GM12864 (cell line): ENCODE measurements around the gene SAMD14.

ENCODE experiments used
- DNase-seq: peaks from one replicate; pipeline ENCODE4 v3.0.0-alpha.2; 2011; ENCODE audit warnings: low read depth
- H3K4me3 ChIP-seq: 2 replicates; pipeline ENCODE4 v1.5.1; 2011; ENCODE audit warnings: mild to moderate bottlenecking, low read depth, low read length, control low read depth
- TF ChIP-seq, protein P1 (sequence below): IDR thresholded peaks from 2 replicates; pipeline ENCODE4 v1.5.1; 2011; ENCODE audit warnings: low read depth, mild to moderate bottlenecking, moderate library complexity, low read length, control low read depth, inconsistent platforms; ENCODE audit errors: missing control alignments

SAMD14 gene

DNA sequence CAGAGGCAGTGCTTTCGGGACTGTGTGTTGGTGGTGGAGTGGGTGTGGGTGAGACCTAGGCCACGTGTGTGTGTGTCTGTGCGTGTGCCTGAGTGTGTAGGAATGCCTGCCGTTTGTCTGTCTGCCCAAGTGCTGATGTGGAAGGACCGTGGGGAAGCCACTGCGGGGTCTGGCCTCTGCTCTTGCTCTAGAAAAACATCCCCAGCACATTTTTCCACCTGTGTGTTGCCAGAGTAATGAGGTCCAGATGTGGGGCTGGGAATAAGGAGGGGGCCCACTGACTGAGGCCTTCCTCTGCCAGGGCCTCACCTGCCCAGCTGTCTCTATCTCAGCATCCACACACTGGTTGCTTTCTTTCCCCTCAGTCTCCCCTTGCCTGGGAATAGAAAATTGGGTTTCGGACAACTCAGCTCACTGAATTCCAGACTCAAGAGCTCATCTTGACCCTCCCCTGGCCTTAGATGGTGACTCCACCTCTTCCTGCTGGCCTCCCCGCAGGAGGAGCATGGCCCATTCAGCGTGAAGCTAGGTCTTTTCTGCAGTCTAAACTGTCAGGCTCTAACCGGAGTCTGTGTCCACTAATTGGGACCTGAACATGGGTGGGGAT lies 43.5 kb upstream of the SAMD14 start:
- H3K4me3 ChIP-seq, result no peak overlapping the region
- TF ChIP-seq, protein P1, sequence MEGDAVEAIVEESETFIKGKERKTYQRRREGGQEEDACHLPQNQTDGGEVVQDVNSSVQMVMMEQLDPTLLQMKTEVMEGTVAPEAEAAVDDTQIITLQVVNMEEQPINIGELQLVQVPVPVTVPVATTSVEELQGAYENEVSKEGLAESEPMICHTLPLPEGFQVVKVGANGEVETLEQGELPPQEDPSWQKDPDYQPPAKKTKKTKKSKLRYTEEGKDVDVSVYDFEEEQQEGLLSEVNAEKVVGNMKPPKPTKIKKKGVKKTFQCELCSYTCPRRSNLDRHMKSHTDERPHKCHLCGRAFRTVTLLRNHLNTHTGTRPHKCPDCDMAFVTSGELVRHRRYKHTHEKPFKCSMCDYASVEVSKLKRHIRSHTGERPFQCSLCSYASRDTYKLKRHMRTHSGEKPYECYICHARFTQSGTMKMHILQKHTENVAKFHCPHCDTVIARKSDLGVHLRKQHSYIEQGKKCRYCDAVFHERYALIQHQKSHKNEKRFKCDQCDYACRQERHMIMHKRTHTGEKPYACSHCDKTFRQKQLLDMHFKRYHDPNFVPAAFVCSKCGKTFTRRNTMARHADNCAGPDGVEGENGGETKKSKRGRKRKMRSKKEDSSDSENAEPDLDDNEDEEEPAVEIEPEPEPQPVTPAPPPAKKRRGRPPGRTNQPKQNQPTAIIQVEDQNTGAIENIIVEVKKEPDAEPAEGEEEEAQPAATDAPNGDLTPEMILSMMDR, result no peak
- DNase-seq, result no peak

DNA sequence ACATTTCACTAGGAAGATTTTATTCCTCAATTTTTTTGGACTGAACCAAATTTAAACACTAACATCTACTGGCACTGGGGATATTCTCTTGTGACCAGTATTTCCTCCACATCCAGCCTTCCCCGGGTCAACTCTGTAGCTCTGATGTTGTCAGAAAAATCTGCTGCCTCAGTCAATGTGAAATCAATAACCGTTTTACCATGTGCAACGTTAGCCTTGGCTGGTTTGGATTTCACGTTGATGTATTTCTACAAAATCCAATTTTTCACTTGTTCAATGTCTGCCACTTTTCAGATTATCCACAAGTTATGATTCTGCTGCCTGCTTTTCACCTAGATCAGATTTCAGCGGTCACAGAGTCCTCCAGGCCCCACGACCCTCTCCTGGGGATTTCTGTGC lies 43.0 kb upstream of the SAMD14 start:
- DNase-seq, result no peak
- TF ChIP-seq, protein P1, result no peak
- no peak overlapping the region for H3K4me3 ChIP-seq

DNA sequence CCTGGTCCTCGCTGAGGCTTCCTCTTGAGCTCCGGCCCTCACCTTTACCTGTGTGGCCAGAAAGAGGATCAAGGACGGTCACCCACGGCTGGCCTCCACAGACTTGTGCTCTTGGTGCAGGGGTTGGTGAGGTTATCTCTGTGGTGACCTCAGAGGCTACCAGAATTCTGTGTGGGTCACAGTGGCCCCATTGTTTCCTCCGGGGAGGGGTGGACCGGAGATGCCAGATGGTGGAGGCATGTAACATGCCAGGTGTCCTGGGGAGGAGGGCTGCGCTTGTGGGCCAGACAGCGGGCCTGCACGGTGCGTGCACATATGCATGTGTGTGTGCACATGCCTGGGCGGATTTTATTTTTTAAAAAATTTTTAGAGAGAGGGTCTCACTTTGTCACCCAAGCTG lies 42.2 kb upstream of the SAMD14 start:
- TF ChIP-seq, protein P1, result no peak
- no peak for DNase-seq
- H3K4me3 ChIP-seq, result no peak overlapping the region

DNA sequence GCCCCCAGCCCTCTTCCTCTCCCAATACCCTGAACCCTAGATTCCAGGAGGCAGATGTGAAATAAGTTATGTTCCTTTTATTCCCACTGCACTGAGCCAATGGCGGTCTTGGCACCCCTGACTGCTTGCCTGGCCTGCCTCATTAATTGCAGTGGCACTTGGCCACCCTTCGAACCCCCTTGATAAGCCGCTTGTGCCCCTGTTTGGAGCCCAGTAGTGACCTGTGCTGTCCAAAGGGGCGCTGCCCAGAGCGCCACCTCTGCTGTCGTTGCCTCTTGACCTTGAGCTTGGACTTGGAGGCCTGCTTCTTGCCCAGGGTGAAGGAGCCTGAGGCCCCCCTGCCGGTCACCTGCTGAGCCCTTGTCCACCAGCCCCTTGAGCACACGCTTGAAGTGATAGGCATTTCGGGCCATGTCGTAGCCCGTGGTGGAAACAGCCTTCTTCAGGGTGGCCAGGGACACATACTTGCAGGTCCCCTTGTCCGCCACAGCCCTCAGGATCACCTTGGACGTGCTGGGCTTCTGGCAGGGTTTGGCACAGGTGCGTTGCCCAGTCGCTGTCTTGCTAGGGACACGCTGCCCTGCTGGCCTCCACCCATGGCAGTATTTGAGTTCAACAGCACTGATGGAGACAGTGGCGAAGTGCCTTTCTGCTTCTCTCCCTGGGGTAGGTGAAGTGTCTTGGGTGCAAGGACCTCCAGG lies 41.6 kb upstream of the SAMD14 start:
- no peak overlapping the region for H3K4me3 ChIP-seq
- DNase-seq, result no peak
- TF ChIP-seq, protein P1, result no peak

DNA sequence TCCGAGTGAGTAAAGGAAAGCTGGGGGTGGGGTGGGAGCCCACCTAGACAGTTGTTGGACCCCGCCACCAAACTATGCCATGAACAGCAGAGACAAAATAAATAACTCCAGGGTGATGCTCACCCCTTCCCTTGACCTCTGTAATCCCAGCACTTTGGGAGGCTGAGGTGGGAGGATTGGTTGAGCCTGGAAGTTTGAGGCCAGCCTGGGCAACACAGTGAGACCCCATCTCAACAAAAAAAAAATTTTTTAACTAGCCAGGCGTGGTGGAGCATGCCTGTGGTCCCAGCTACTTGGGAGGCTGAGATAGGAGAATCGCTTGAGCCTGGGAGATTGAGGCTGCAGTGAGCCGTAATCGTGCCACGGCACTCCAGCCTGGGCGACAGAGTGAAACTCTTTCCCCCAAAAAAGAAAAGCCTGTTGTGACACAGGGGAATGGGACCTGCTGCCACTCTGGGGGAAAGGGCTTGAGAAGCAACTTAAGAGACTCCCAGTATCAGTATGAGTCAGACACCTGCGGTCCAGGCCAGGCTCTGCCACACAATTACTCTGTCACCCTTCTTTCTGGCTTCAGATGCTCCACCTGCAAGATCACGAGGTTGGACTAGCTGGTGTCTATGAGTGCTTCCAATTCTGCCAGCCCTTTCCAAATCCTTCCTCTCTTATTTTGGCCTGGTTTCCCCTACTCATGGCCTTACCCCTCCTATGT lies 40.9 kb upstream of the SAMD14 start:
- TF ChIP-seq, protein P1, result no peak
- DNase-seq, result no peak
- no peak overlapping the region for H3K4me3 ChIP-seq

DNA sequence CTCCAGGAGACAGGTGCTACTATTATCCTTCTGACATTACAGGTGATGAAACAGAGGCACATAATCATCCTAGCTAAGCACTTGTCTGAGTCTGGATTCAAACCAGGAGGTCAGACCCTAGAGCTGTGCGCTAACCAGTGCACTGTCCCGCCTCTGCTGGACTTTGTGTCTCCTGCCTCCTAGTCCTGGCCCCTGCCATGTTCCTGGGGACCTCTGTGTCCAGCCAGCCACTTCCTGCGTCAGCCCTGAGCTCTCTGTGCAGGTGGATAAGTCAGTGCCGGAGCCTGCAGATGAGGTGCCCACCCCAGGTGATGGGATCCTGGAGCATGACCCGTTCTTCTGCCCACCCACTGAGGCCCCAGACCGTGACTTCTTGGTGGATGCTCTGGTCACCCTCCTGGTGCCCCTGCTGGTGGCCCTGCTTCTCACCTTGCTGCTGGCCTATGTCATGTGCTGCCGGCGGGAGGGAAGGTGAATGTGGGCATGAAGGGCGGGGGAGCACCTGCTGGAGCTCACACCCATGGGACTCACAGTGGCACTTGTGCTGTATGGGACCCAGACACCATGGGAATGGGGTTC lies 40.0 kb upstream of the SAMD14 start:
- DNase-seq, result no peak
- no peak overlapping the region for H3K4me3 ChIP-seq
- TF ChIP-seq, protein P1, result no peak
